ENCODE measurements around the gene YWHAB. TPM values are rescaled to one million over a fixed set of nuclear protein-coding genes. Genes with fewer than 3 reads are reported as not detected.

Gene YWHAB
- 114 and 161 TPM in 2 replicates for total RNA-seq

GRCh38 chr20:44885392-44886265 lies at the start of gene YWHAB:
Gene YWHAB (plus strand): TSS chr20:44885705. CDS start chr20:44901534, 15,829 bp downstream.

GRCh38 chr20:44909872-44910689 lies 24.6 kb downstream of the YWHAB start, which contains the start of gene PABPC1L:
Gene PABPC1L (plus strand): TSS chr20:44910060. CDS start chr20:44910144, 84 bp downstream.

Other genes with a start within 250 kb of the YWHAB start
- 13.3 and 29.7 TPM in 2 replicates for gene ADA, start 234.0 kb upstream of the YWHAB start, total RNA-seq
- under 0.01 TPM in 1 of 2 replicates, not detected in the other for gene CCN5, start 170.3 kb upstream of the YWHAB start, total RNA-seq
- gene KCNK15, start 139.8 kb upstream of the YWHAB start, total RNA-seq: not detected in 2 replicates
- gene RIMS4, start 75.2 kb upstream of the YWHAB start, total RNA-seq: not detected in 2 replicates
- 1.3 and 1.4 TPM in 2 replicates for gene PABPC1L, start 24.4 kb downstream of the YWHAB start, total RNA-seq
- gene TOMM34, start 74.7 kb downstream of the YWHAB start, total RNA-seq: 33.3 and 44.5 TPM in 2 replicates
- gene STK4, start 80.8 kb downstream of the YWHAB start, total RNA-seq: 24.5 and 29.7 TPM in 2 replicates
- gene KCNS1, start 215.4 kb downstream of the YWHAB start, total RNA-seq: 0.19 and 0.33 TPM in 2 replicates
- gene WFDC5, start 229.5 kb downstream of the YWHAB start, total RNA-seq: not detected in 2 replicates
- not detected in 2 replicates for gene WFDC12, start 238.8 kb downstream of the YWHAB start, total RNA-seq

Data from vein endothelial cell (primary cell).